Activated CD4-positive, alpha-beta T cell treated with anti-CD3 and anti-CD28 coated beads, Interleukin-2, amount 50 U/mL, for 1 hour (primary cell): ENCODE data around the gene SNUPN.
"Not testable (repeated sequence)": the region's sequence is repeated elsewhere in the genome, so short reads cannot be mapped to it uniquely, and the experiment has no call there.

Source experiments
- DNase-seq: peaks from one replicate; pipeline ENCODE4 v3.0.0-alpha.2; 2020

SNUPN gene

DNA sequence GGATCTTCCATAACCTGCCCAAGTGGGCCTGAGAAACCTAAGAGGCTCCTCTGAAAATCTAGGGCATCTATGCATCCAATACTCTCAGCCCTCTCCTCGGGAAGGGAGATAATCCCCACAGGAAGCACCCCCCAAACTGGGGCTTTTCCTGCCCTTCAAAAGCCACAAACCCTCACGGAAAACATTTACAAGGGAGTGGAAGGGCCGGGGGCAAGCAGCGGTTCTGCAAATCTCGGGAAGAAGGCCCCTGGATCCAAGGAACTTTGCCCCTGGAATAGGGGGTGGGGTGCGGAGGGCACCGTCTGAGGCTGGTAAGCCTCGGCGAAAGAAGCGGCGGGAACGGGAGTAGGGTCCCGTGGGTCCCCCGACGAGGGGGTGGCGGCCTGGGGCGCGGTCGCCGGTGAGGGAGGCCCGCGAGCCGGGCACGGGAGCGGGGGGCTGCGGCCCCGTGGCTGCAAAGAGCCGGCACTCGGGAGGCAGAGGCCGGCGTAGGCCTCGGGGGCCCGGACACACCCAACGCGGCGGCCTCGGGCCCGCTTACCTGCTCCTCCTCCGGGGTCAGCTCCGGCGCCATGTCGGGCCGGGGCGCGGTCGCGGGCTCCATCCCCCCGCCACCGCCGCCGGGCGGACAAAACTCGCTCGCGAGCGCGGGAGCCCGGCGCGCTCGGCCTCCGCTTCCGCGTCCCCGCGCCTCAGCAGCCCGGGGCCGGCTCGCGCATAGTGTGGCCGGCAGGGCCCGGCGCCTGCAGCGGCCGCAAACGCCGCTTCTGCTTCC is 47.2 kb downstream of the SNUPN start:
- peak; percentile 7 for DNase-seq

DNA sequence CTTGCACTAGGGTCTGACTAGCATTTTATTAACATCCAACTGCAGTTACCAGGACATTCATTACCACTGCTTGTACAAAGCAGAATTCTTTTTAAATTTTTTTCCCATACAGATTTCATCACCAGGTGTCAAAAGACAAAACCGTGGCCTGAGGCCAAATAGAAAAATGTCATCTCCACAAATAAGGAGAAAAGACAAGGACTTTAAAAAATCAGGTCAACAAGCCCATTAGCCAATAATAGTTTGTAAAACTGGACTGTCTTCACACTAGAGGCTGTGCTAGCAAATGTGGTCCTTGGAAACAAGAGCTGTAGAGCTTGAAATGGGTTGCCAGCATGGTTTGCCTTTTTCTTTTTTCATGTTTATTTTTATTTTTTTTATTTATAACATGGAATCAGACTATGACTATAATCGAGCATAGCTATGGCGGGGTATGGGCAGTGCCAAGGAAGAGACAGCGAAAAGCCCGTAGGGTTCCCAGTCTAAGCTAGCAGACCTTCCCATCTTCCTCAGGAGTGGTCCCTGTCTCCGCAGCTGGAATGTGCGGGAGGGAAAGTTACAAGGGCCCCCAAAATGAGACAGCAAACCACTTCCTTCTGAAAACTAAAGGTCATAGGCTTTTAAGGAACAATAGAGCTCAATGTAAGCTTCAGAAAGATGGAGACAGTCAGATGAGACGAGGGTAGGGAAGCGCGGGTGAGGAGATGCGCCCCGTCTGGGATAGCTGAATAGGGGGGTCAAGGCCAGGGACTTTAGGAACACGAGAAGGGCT is 47.9 kb downstream of the SNUPN start:
- no peak for DNase-seq

DNA sequence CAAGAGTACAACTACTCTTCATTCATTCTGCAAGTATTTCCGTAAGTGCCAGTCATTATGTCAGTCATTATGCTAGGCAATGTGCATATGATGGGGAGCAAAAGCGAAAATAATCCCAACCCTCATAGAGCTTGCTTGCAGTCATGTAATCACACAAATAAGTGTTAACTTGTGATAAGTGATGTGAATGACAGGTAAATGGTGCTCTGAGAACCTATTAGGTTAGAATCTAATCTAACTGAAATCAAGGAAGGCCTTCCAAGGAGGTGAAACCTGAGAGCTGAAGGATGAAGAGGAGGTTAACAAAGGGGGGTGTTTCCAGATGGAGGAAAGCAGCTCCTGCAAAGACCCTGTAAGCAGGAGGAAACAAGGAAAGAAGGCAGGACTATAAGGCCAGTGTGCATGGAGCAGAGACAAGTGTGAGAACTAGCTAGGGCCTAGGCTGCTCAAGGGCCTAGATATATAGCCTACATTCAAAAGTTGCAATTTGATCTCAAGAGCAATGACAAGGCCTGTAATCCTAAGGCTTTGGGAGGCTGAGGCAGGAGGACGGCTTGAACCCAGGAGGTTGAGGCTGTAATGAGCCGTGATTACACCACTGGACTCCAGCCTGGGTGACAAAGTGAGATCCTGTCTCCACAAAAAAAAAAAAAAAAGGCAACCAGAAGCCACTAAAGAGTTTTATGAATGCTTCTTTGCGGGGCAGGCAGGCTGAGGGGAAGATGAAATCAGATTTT is 51.7 kb downstream of the SNUPN start:
- no peak for DNase-seq

DNA sequence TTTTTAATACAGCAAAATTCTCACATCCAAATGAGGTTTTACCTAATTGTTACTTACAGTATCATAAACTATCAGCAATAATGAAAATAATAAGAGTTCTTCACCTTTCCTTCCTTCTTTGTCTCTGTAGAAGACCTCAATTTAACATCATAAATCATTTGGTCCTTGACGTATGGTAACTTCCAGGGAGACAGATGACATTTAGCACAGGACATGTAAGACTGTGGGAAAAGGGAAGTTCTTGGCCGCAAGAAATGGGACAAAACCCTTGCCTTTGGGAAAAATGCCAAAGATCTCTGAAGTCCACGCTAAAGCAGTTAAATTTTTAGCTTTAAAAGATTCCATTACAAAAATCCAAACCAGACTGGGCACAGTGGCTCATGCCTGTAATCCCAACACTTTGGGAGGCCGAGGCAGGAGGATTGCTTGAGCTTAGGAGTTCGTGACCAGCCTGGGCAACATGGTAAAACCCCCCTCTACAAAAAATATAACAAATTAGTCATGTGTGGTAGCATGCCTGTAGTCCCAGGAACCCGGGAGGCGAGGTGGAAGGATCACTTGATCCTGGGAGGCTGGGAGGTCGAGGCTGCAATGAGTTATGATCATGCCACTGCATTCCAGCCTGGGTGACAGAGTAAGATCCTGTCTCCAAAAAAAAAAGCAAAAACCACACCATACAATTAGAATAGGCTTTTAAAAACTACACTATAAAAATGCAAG is 55.2 kb downstream of the SNUPN start:
- no peak for DNase-seq

DNA sequence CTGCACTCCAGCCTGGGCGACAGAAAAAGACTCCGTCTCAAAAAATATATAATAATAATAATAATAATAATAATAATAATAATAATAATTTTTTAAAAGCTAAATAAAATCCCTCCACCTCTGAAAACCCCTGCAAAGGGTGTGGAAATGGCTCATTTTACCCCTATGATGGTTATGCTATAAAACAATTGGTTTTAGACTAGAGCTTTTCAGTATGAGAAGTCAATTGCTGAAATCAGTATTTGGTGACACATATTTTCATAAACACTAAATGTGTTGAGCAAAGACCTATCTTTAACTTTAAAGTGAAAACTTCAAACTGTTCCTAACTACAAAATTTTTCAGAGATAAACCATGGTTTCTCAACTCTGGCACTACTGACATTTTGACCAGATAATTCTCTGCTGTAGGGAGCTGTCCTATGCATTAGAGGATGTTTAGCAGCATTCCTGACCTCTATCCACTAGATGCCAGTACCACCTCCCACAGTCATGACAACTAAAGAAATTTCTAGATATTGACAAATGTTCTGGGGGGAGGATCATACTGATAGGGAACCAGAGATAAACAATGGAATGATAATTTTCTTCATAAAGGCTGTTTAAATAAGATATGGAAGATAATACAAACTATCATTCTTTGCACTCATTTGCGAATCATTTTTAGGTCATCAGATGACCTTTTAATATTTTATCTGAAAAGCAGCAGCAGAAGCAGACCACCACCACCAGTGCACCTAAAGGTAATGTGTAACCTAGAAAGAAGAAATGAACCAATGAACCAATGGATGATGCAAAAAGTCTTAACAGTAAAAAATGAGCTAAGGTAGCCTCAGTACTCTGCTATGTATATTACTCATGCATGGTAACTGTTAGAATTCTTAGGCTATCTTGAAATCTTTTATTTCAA is 60.2 kb downstream of the SNUPN start:
- DNase-seq: no peak

DNA sequence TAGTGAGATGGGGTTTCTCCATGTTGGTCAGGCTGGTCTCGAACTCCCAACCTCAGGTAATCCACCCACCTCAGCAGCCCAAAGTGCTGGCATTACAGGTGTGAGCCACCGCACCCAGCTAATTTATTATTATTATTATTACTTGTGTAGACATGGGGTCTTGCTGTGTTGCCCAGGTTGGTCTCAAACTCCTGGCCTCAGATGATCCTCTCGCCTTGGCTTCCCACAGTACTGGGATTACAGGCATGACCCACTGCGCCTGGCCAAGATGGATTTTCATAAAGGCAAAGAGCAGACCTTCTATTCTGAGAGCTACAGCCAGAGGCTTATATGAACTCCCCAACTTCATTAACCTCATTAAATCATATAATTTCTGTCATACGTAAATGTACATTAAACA is 63.6 kb downstream of the SNUPN start:
- no peak for DNase-seq

DNA sequence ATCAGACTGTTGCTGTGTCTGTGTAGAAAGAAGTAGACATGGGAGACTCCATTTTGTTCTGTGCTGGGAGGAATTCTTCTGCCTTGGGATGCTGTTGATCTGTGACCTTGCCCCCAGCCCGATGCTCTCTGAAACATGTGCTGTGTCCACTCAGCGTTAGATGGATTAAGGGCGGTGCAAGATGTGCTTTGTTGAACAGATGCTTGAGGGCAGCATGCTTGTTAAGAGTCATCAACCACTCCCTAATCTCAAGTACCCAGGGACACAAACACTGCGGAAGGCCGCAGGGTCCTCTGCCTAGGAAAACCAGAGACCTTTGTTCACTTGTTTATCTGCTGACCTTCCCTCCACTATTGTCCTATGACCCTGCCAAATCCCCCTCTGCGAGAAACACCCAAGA is 66.2 kb downstream of the SNUPN start:
- DNase-seq: not testable (repeated sequence)

- not testable (repeated sequence) for DNase-seq
These were observed 66.6 kb downstream of the SNUPN start for GRCh38 chr15:75558955-75559354.

GRCh38 chr15:75554717-75555116 is 70.8 kb downstream of the SNUPN start:
- DNase-seq: no peak

DNA sequence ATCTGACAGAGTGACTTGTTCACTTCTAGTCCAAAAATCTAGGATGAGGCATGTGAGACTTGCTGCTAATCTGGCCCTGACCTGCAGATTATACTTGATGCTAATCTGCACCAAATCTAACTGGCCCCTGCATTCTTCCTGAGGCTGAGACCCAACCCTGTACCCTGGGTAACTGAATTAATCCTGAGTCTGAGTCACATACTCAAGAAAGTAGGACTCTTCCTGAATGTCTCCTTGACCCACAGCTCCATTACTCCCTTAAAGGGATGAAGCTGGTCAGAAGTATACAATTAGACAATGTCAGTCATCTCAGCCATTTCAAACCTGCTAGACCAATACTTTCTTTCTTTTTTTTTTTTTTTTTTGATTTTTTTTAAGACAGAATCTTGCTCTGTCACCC is 71.9 kb downstream of the SNUPN start:
- DNase-seq: no peak

- no peak for DNase-seq
These were observed 74.4 kb downstream of the SNUPN start for GRCh38 chr15:75551091-75551490.
